ENCODE data around the gene ARID1B. TPM values are rescaled to one million over a fixed set of nuclear protein-coding genes. Genes with fewer than 3 reads are reported as not detected.

Gene ARID1B
- total and polyA plus RNA-seq, 10 of the 15 experiments (the other 5 are each of a cell fraction or from before 2014, with no cell fraction given) = 24.7 to 133 (median 54.6) TPM

GRCh38 chr6:157143171-157143889, 366.2 kb downstream of the ARID1B start (continued):
- TF ChIP-seq HSF1 (IDR thresholded peaks at IDR 0.05; ENCODE audit: low read depth, low read length) = no peak
- TF ChIP-seq SREBF1 (IDR thresholded peaks at IDR 0.05; ENCODE audit: low read length) = no peak
- TF ChIP-seq ZBTB11 (CRISPR knock-in tag; IDR thresholded peaks at IDR 0.05) = no peak

GRCh38 chr6:157143890-157144798, 367.0 kb downstream of the ARID1B start:
- no peak overlapping the region for H3K4me3 ChIP-seq
- no peaks in the 10 kb centered on the region for H3K79me2 ChIP-seq (ENCODE audit: control insufficient read depth, insufficient read depth, low read length)
- no peaks in the 10 kb centered on the region for H3K9me3 ChIP-seq (replicated peaks; ENCODE audit: control insufficient read depth, insufficient read depth, low read length)
- DNase-seq (ENCODE audit: low read depth, low spot score) (no peak), FAIRE-seq (no peak), ATAC-seq (no peak)
- ChIA-PET RAD21 (ENCODE audit: unreplicated experiment) (no interaction called here), CTCF (no interaction called here), SMC1A (ENCODE audit: uncharacterized antibody, unreplicated experiment) (interaction anchor here (1.1 kb wide), 1 partner anchor 19 kb away, joined by 3 read pairs; no protein-coding TSS in a partner anchor), POLR2A (no interaction called here)
- WGBS (ENCODE audit: insufficient coverage, insufficient replicate concordance, low lambda C conversion rate, missing lambda C conversion rate) = 88% methylated on average over 17 of the region's 17 CpGs
- intact Hi-C loops (cut with micrococcal nuclease; ENCODE audit: unreplicated experiment) (no loop called here), in situ Hi-C loops (cut with MboI) (no loop called here)
- no peak overlapping the region for H3K9ac ChIP-seq (ENCODE audit: control insufficient read depth, insufficient read depth, low read length)
- no peaks in the 10 kb centered on the region for H3K4me1 ChIP-seq (ENCODE audit: control insufficient read depth, insufficient read depth, low read length)
- H3K27me3 ChIP-seq (replicated peaks in 1 of 2; ENCODE audit: control insufficient read depth in 2 of 2, insufficient read depth in 2 of 2, low read length in 1 of 2) = no peaks in the 10 kb centered on the region
- no peak overlapping the region for H2AFZ ChIP-seq (ENCODE audit: control insufficient read depth, low read depth, low read length)
- H4K20me1 ChIP-seq (ENCODE audit: control insufficient read depth, insufficient read depth) = no peaks in the 10 kb centered on the region
- BruUV-seq (replicated peaks) = no TSS peak
- no peak overlapping the region for H3K4me2 ChIP-seq (ENCODE audit: control insufficient read depth, insufficient read depth)
- H3K27ac ChIP-seq (ENCODE audit: control insufficient read depth, insufficient read depth) = no peak overlapping the region
- H3K36me3 ChIP-seq (ENCODE audit: control insufficient read depth in 2 of 2, insufficient read depth in 2 of 2, low read length in 1 of 2) = peaks cover 11 to 20% of the 10 kb centered on the region in 2 experiments
- no peak for TF ChIP-seq PKNOX1 (IDR thresholded peaks at IDR 0.05)
- TF ChIP-seq RELB (IDR thresholded peaks at IDR 0.05; ENCODE audit: low read depth) = no peak
- TF ChIP-seq MYC (IDR thresholded peaks at IDR 0.05; ENCODE audit: insufficient read depth, insufficient read length, insufficient replicate concordance, low read length, severe bottlenecking) = no peak
- TF ChIP-seq KAT2A (conservative IDR thresholded peaks at IDR 0.05; ENCODE audit: control insufficient read depth, low read depth, low read length) = no peak
- no peak for TF ChIP-seq BCL11A (IDR thresholded peaks at IDR 0.05; ENCODE audit: low read depth, low read length)
- TF ChIP-seq ATF3 (IDR thresholded peaks at IDR 0.05; ENCODE audit: borderline replicate concordance, extremely low read depth, low read depth, low read length) = no peak
- no peak for TF ChIP-seq GABPA (IDR thresholded peaks at IDR 0.05; ENCODE audit: low read depth)
- TF ChIP-seq NR2C1 (IDR thresholded peaks at IDR 0.05) = no peak

Measured in GM12878 (cell line).